GM10248 (cell line): Measurements from ENCODE around the gene ANKMY1.

Experiments used
- CTCF ChIA-PET: fragments of 300-600 bp; sonication (Branson Sonifier 250); formaldehyde crosslinking; extraction: SDS; loops from one replicate; lab custom pipeline; 2021; ENCODE audit warnings: antibody characterized with exemption; lab: Yijun Ruan, JAX
- POLR2A ChIA-PET: fragments of 350-650 bp; sonication (Branson Sonifier 250); formaldehyde crosslinking; extraction: SDS; loops from one replicate; lab custom pipeline; 2020; ENCODE audit warnings: antibody characterized with exemption; lab: Yijun Ruan, JAX
- DNase-seq: peaks from one replicate; pipeline ENCODE4 v3.0.0; 2012; ENCODE audit errors: extremely low spot score
- TF ChIP-seq, protein P1 (sequence below): IDR thresholded peaks from 2 replicates; pipeline ENCODE4 v1.5.1; 2012; ENCODE audit warnings: mild to moderate bottlenecking, low read depth; ENCODE audit errors: extremely low read depth, missing control alignments, control extremely low read depth

The ANKMY1 gene

DNA sequence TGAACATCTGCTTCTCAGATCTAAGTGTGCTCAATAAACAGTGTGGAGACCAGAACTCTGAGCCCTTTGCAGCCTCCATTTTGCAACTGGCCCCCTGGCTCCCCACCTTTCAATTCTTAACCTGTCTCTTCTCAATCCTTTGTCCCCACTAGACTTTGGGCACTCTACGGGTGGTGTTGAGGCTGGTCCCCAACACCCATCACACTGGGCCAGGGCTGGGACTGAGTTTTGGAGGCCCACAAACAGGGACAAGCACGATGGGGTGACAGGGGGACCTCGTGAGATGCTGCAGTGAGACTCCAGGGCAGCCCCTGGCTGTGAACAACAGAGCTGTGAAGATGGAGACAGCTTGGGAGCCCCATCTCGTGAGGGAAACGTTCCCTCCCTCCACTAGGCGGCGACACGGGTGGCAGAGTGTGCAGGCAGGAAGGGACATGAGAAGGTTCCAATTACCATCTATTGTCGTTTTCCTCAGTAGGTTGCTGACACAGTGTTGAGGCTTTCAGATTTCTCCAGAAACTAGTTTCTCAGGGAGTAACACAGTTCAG is 1.2 kb downstream of the ANKMY1 start:
- TF ChIP-seq, protein P1, sequence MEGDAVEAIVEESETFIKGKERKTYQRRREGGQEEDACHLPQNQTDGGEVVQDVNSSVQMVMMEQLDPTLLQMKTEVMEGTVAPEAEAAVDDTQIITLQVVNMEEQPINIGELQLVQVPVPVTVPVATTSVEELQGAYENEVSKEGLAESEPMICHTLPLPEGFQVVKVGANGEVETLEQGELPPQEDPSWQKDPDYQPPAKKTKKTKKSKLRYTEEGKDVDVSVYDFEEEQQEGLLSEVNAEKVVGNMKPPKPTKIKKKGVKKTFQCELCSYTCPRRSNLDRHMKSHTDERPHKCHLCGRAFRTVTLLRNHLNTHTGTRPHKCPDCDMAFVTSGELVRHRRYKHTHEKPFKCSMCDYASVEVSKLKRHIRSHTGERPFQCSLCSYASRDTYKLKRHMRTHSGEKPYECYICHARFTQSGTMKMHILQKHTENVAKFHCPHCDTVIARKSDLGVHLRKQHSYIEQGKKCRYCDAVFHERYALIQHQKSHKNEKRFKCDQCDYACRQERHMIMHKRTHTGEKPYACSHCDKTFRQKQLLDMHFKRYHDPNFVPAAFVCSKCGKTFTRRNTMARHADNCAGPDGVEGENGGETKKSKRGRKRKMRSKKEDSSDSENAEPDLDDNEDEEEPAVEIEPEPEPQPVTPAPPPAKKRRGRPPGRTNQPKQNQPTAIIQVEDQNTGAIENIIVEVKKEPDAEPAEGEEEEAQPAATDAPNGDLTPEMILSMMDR, result peak; percentile 42
- DNase-seq, result peak; percentile 71
- ChIA-PET CTCF (interaction anchor here (1.1 to 4.4 kb wide), 3 partner anchors 10 to 42 kb away, joined by 3 to 15 read pairs (median 14); no protein-coding TSS in a partner anchor), POLR2A (no interaction called here)

DNA sequence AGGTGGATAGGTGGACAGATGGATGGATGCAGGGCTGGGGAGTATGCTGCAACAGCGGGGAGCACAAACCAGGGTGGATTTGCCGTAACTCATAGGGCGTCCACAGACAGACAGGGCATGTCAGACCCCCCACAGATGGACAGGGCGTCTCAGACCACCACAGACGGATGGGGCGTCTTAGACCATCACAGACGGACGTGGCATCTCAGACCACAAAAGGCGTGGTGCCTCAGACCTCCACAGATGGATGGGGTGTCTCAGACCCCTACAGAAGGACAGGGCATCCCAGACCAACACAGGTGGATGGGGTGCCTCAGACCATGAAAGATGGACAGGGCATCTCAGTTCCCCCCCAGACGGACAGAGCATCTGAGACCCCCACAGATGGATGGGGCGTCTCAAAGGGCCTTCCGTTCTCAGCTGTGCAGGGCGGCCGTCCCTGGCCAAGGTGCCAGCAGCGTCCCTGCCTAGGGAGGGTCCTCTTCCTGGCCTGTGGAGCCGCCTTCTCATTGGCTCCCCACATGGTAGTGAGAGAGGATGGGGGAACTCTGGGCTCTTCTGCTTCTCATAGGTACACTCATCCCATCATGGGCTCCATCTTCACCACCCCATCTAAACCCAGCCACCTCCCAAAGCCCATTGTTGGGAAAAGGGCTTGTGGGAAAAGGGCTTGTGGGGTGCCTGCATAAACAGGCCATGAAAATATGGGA is 2.1 kb downstream of the ANKMY1 start:
- ChIA-PET POLR2A (no interaction called here), CTCF (interaction anchor here (1.1 to 4.4 kb wide), 3 partner anchors 11 to 41 kb away, joined by 3 to 14 read pairs (median 5); no protein-coding TSS in a partner anchor)
- no peak for DNase-seq
- TF ChIP-seq, protein P1, result no peak

DNA sequence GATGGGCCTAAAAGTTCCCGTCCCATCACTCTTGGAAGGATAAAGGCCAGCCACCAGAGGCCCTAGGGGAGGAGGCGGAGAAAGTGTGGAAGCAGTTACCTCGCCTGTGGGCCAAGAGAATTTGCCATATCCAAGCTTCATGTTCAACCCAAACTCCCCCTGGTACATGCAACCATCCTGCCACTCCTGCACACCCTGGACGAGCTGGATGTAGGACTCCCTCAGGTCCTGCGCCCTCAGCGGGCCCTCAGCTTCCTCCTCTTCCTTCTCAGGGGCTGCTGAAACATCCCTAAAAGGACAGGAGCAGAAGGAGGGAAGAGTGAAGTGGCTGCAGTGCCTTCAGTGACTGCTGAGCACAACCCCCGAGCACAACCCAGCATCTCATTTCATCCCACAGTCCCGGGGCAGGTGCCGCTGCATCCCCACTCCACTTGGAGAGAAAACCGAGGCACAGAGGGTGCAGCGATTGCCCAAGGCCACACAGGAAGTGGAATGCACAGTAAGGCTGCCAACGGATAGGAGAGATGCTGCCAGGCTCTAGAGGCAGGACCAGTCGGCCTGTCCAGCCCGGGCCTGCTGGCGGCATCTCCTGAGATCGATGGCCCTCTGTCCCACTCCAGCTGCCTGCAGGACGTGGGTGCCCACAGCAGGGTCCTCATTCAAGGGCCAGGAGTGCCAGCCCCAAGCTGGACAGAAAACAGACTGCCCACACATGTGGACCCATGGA is 2.9 kb downstream of the ANKMY1 start:
- no peak for DNase-seq
- POLR2A ChIA-PET, result no interaction called here
- CTCF ChIA-PET, result interaction anchor here (1.1 to 1.6 kb wide), 3 partner anchors 11 to 41 kb away, joined by 3 to 5 read pairs (median 4); no protein-coding TSS in a partner anchor
- TF ChIP-seq, protein P1, result no peak

DNA sequence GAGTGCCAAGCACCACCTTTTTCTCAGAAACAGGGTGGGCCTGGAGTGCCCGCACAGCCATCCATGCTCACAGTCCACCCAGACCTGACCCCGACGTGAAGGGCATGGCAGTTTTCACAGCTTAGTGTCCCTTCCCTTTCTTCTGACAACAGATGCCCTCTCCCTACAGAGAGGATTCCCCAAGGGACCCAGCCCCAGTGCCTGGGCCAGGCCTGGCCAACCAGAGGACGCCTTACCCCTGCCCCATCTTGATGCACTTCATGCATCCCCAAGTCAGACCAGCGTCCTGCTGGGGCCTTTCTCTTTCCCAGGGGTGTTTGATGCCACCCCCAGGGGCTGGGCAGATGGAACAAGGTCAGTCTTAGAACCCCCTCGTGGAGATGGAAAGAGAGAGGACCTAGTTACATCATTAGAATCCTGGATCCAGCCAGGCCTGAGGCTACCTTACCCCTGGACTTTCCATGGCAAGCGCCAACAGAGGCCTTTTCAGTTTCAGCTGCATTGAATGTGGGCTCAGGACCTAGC is 3.8 kb downstream of the ANKMY1 start:
- POLR2A ChIA-PET, result no interaction called here
- peak; percentile 9 for DNase-seq
- TF ChIP-seq, protein P1, result no peak
- CTCF ChIA-PET, result interaction anchor here (1.1 to 1.6 kb wide), 3 partner anchors 12 to 40 kb away, joined by 3 to 5 read pairs (median 4); no protein-coding TSS in a partner anchor

DNA sequence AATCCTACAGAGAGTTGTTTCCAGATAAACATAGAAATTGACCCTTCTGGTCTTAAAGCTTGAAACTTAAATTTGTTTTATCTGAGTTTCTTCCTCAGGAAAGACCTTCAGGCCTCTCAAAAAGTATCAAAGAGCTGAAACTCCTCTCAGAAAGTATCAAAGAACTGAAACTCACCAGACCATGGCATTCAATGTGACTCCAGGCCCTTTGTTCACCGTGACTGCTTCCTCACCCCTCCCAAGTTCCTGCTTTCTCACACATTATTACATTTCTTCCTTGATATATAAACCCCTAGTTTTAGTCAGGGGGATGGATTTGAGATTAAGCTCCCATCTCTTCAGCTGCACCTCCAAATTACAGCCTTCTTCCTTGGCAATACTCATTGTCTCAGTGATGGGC is 6.0 kb downstream of the ANKMY1 start:
- POLR2A ChIA-PET, result no interaction called here
- CTCF ChIA-PET, result interaction anchor here (2.2 to 3.0 kb wide), 2 partner anchors 14 to 38 kb away, joined by 13 to 15 read pairs; no protein-coding TSS in a partner anchor
- DNase-seq, result no peak
- TF ChIP-seq, protein P1, result no peak

DNA sequence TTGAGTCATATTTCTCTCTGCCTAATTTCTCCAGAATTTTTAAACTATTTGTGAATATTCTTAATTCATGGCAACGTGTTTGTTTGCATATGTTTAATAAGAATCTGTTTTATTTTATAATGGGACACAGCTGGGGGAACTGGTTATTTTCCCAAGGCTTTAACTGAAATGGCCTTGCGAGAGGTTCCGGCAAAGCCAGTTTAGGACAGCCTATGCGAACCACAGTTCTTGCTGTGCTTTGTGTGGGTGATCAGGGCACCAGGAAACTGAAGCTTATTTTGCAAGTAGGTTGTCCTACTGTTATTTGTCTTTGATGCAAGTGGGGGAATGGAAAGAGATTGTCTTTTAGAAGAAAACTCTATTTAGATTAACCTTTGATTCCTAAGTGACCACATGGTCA is 6.5 kb downstream of the ANKMY1 start:
- DNase-seq, result no peak
- POLR2A ChIA-PET, result interaction anchor here (0.6 kb wide), 1 partner anchor 15 kb away, joined by 3 read pairs; no protein-coding TSS in a partner anchor
- TF ChIP-seq, protein P1, result no peak
- CTCF ChIA-PET, result interaction anchor here (0.9 to 3.0 kb wide), 3 partner anchors 15 to 68 kb away, joined by 3 to 15 read pairs (median 13); no protein-coding TSS in a partner anchor
